Stimulated activated CD8-positive, alpha-beta memory T cell treated with anti-CD3 and anti-CD28 coated beads, Interleukin-15, amount 100 ng/mL, for 48 hours (primary cell): ENCODE results near the gene KPTN.
"Not testable (repeated sequence)": the region's sequence is repeated elsewhere in the genome, so short reads cannot be mapped to it uniquely, and the experiment has no call there.

ENCODE experiments used
- DNase-seq, 2 donors: peaks; one replicate each; pipeline ENCODE4 v3.0.0-alpha.2; 2020; ENCODE audit warnings: low read depth in 2 of 2

The KPTN gene

GRCh38 chr19:47492137-47492533 is 8.1 kb upstream of the KPTN start:
- no peak for DNase-seq

DNA sequence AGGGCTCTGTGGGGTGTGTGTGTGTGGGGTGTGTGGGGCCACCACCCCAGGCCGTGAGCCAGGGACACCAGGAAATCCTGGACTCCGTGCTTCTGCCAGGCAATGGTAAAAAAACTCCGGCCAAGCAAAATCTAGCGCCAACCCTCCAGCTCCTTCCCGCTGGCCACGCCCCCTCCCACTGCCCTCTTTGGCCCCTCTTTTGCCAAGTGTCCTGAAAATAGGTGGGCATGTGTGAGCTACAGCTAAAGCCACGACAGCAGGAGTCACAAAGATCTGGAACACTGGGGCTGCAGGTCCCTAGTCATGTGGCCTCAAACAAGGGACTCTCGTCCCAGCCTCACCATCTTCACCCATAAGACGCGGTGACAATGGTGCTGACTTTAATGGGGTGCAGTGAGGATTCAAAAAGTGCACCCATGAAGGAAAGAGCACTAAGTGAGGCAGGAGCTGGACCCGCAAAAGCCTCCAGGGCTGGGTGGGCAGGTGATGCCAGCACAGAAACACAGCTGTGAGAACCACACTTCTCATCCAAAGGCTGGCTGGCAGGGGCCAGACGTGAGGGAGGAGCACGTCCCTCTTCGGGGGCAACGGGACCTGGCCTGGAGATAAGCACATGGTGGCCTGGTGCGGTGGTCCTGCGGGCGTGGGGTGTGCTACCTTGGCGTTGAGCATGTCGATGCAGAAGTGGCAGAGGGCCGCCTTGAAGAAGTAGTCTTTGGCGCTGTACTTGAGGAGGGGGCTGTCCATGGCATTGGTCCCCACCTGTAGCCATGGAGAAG is 7.5 kb upstream of the KPTN start:
- DNase-seq = no peak

DNA sequence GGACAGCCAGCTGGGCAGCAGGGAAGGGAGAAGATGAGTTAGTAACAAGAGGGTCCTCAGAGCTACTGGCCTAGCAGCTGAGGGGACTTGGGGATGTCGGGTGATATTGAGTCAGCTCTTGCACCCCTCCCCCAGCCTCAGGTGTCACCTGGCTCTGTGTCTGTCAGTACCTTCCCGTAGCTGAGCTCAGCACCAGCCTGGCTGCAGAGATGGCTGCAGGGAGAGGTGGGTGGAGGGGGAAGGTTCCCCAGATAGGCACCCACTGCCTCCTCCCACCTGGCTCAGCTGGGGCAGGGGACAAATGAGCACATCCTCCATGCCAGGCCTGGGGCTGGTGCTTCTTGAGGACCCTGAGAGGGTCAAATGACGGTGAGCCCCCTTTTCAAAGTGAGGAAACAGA is 6.8 kb upstream of the KPTN start:
- DNase-seq = no peak

- no peak for DNase-seq
Measured at GRCh38 chr19:47490031-47490430, 6.0 kb upstream of the KPTN start.

DNA sequence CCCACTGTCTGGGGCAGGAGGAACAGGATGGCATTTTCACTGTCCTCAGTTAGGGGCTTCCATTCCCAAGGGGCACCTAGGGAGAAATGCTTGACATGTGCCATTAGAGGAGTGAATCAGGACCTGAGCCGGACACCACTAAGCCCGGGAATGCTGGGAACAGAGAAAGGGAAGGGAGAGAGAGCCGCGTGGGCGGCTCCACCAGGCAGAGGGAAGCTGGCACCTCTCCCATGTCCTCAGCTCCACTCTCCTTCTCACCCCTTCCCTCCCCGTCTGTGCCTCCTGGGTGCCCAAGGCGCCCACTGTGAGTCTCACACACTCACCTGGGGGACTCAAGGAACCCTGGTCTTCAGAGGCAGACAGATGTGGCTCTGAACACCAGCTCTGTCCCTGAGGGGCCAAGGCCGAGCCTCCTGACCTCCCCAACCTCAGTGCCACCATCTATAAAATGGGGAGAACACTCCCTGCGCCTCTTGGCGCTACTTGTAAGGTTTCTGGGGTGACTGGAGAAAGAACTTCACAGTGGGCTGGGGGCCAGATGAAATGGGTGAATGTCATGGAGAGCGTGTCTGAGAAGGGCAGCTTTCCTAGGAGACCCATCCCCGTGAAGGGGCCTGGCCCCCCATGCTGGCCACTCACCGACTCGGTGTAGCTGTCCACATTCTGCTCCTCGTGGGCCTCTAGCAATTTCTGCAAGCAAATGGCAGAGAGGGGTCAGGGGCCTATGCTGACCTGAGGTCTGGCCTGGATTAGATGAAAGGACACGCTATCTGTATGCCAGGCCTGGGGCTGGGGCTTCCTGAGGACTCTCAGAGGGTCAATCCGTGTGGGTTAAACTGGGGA is 5.3 kb upstream of the KPTN start:
- DNase-seq = no peak

- no peak for DNase-seq
Measured at GRCh38 chr19:47487551-47488515, 3.8 kb upstream of the KPTN start.

- DNase-seq = no peak
Measured at GRCh38 chr19:47486900-47487299, 2.9 kb upstream of the KPTN start.

DNA sequence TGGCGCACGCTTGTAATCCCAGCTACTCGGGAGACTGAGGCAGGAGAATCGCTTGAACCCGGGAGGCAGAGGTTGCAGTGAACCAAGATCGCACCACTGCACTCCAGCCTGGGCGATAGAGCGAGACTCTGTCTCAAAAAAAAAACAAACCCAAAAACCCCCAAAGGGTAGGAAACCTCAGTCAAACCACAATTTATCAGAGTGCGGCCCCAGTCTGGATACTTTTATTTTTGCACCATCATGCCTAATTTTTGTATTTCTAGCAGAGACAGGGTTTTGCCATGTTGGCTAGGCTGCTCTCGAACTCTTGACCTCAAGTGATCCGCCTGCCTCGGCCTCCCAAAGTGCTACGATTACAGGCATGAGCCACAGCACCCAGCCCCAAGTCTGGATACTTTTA is 2.2 kb upstream of the KPTN start:
- DNase-seq = not testable (repeated sequence)

DNA sequence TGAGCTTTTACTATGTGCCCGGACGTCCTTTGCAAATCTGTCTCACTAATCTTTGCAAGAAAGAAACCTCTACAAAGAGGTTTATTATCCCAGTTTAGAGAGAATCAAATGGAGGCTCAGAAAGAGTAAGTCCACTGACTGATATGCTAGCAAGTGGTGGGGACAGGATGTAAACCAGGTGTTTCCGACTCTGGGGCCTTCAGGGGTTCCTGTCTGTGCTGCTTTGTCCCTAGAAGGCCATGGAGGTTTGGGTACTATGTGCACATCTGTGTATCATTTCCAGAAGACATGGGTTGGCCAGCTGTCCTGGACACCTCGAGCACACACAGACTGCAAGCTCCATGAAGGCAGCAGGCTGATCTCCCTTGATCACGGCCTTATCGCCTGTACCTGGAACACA is 1.2 kb upstream of the KPTN start:
- DNase-seq = no peak

- no peak for DNase-seq
Measured at GRCh38 chr19:47483200-47483599, 819 bp downstream of the KPTN start.

- no peak for DNase-seq
Measured at GRCh38 chr19:47481460-47482052, 2.5 kb downstream of the KPTN start.

GRCh38 chr19:47480658-47481057 is 3.4 kb downstream of the KPTN start:
- DNase-seq = no peak

DNA sequence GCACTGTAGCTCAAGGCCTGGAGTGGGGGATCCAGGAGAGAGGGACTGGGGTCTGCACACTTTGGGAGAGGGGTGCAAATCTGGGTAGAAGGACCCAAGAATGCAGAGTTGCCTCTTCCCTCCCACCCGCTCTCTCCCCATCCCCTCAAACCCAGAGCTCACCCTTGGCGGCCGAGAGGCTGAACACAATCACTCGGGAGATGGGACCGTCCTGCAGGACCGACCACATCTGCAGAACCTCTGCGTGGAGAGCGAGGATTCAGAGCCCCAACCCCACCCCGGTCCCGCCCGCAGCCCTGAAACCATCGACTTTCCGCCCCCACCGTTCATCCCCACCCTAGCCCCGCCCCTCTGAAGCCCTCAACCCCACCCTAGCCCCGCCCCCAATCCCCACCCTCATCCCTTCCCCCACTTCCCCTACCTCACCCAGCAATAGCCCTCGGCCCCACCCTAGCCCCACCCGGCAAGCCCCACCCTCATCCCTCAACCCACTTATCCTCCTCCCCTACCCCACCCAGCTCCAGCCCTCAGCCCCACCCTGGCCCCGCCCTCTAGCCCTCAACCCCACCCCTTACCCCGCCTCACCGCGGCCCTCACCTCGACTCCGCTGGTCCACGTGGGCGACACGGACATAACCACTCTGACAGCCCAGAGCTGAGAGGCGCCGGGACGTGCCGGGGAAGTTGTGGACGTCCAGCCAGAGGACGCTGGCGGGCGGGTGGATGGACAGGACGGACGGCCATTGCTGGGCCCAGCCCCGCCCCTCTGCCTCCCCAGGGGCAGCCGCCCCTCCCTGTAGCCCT is 4.1 kb downstream of the KPTN start:
- no peak for DNase-seq

DNA sequence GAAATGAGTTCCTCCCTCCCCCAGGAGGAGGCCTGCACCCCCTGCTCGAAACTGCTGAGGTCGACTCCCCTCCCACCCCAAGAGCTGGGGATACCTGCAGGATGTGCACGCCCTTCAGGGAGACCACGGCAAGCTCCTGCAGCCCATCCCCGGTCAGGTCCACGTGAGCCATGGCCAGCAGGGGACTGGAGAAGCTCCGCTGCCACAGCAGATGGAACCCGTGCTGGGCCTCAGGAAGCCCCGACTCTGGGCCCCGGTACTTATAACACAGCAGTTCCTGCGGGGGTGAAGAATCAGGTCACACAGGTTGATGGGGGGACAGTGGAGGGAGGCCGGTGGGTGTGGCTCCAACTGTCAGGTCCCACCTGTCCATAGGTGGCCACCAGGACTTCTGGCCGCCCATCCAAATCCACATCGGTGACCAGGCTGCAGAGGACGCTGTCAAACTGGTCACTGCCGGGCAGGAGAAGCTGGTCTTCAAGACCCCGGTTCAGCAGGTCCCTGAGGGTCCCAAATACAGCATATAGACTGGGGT is 7.5 kb downstream of the KPTN start:
- DNase-seq = no peak

DNA sequence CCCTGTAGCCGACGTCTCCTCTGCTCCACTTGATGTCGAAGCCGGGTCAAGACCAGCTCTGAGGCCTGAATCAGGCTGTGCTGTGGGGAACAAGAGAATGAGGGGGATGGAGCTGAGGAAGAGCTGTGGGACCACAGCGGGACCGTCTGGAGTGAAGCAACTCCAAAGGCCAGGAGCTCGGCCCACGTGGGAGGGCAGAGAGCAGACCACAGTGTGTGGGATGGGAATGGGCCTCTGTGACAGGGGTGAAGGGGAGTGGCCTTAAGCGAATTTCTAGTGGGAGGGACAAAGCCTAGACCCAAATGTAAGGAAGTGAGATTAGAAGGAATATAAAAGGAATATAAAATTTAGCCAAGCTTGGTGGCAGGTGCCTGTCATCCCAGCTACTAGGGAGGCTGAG is 8.6 kb downstream of the KPTN start:
- DNase-seq = no peak

DNA sequence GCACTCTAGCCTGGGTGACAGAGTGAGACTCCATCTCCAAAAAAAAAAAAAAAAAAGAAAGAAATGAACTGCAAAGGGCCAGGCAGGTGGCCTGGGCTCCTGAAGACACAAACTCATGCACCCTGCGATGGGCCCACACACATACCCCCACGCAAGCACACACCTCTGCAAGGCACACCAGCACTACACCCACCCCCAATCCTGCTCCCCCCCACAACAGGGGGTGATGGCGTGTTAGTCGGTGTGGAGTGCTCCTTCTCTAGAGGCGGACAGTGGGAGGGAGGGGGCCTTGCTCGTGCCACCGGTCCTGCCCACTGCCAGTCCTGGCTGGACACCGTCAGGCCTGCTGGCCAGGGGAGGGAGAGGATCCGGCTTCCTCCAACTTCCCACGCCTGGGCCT is 10.7 kb downstream of the KPTN start:
- no peak for DNase-seq

GRCh38 chr19:47471733-47472457 is 12.1 kb downstream of the KPTN start, which contains the start of gene SLC8A2:
TSS of gene SLC8A2 (minus strand) at chr19:47471893. CDS start at chr19:47466403, 5,490 bp downstream.
- DNase-seq = peak; percentile 26 to 33

GRCh38 chr19:47471381-47471732 is 12.7 kb downstream of the KPTN start:
- no peak for DNase-seq

DNA sequence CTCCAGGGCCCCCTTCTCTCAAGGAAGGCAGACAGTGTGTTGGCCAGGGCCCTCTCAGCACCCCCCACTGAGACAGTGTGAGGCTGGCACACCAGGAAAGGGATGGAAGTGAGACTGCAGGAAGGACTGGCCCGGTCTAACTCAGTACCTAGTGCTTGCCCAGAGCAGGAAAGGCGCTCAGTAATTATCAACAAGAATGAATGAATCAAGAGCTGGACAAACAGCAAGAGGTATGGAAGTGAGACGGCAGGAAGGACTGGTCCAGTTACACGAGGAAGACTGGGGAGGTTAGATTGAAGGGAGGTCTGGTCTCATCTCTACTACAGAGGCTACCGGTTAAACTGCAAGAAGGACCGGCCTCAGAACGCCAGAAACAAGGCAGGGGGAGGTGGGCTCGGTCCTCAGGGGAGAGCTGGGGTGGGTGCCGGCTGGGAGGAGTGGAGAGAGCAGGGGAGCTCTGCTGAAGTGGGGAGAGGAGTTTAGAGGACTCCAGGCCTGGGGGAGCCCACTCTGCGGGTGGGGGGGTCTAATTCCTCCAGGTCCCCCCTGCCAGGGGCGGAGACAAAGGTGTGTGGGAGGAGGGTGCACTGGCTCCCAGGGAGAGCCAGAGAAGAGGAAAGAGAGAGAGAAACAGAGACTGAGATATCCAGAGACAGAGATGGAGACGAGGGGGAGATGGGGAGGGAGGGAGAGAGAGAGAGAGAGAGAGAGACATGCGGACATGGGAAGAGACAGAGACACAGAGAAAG is 13.4 kb downstream of the KPTN start:
- no peak for DNase-seq
